CD8-positive, alpha-beta memory T cell (primary cell): ENCODE measurements around the gene FSTL3. TPM values are rescaled to one million over a fixed set of nuclear protein-coding genes. Genes with fewer than 3 reads are reported as not detected.
A peak's percentile ranks its signal among the peaks of the same experiment; 100 is the strongest.
"Not testable (repeated sequence)": the region's sequence is repeated elsewhere in the genome, so short reads cannot be mapped to it uniquely, and the experiment has no call there.

Experiments used
- CTCF ChIA-PET: fragments of 350-600 bp; sonication (Branson Sonifier 250); formaldehyde crosslinking; loops from one replicate; lab custom pipeline; 2021; ENCODE audit warnings: antibody characterized with exemption; lab: Charles Lee
- POLR2A ChIA-PET: fragments of 350-600 bp; sonication (Branson Sonifier 250); formaldehyde crosslinking; loops from one replicate; lab custom pipeline; 2021; ENCODE audit warnings: antibody characterized with exemption; lab: Charles Lee
- DNase-seq, 5 donors: peaks; one replicate each; pipeline versions ENCODE4 v3.0.0 to v3.0.0-alpha.2; 2020 to 2022; ENCODE audit warnings: mixed read lengths in 1 of 5
- H3K27ac ChIP-seq: one replicate; pipeline ENCODE4 v1.7.0; 2013; ENCODE audit warnings: low read depth, mild to moderate bottlenecking, low read length, moderate library complexity
- H3K27me3 ChIP-seq: 2 replicates; pipeline ENCODE4 v1.7.0; 2013; ENCODE audit warnings: low read length, mild to moderate bottlenecking; ENCODE audit not compliant: insufficient read depth, poor library complexity, severe bottlenecking
- H3K36me3 ChIP-seq: 2 replicates; pipeline ENCODE4 v1.7.0; 2013; ENCODE audit warnings: mild to moderate bottlenecking, low read length, moderate library complexity; ENCODE audit not compliant: insufficient read depth
- H3K4me1 ChIP-seq: 2 replicates; pipeline ENCODE4 v1.7.0; 2013; ENCODE audit warnings: mild to moderate bottlenecking, low read length, moderate library complexity; ENCODE audit not compliant: insufficient read depth
- H3K4me3 ChIP-seq: 2 replicates; pipeline ENCODE4 v1.7.0; 2013; ENCODE audit warnings: mild to moderate bottlenecking, low read length
- H3K9me3 ChIP-seq: 2 replicates; pipeline ENCODE4 v1.7.0; 2013; ENCODE audit warnings: mild to moderate bottlenecking, low read length
- H3K27ac Mint-ChIP-seq, 8 donors: one replicate each; pipeline ENCODE4 v1.8.0; 2020 to 2021; ENCODE audit warnings: mixed read lengths in 8 of 8, mild to moderate bottlenecking in 6 of 8, inconsistent platforms in 3 of 8, moderate library complexity in 3 of 8
- H3K27me3 Mint-ChIP-seq, 2 donors: one replicate each; pipeline ENCODE4 v1.8.0; 2020 to 2021; ENCODE audit warnings: mixed read lengths in 2 of 2, mild to moderate bottlenecking in 1 of 2, moderate library complexity in 1 of 2
- H3K36me3 Mint-ChIP-seq, 3 donors: one replicate each; pipeline ENCODE4 v1.8.0; 2020 to 2021; ENCODE audit warnings: mixed read lengths in 3 of 3, inconsistent platforms in 1 of 3, mild to moderate bottlenecking in 1 of 3
- H3K4me1 Mint-ChIP-seq, 3 donors: one replicate each; pipeline ENCODE4 v1.8.0; 2020 to 2021; ENCODE audit warnings: mixed read lengths in 3 of 3, inconsistent platforms in 1 of 3, mild to moderate bottlenecking in 1 of 3
- H3K4me3 Mint-ChIP-seq, 7 donors: one replicate each; pipeline ENCODE4 v1.8.0; 2020 to 2021; ENCODE audit warnings: mixed read lengths in 7 of 7, mild to moderate bottlenecking in 6 of 7, moderate library complexity in 4 of 7, inconsistent platforms in 2 of 7
- H3K9me3 Mint-ChIP-seq, 5 donors: one replicate each; pipeline ENCODE4 v1.8.0; 2020 to 2022; ENCODE audit warnings: mixed read lengths in 5 of 5, mild to moderate bottlenecking in 3 of 5, moderate library complexity in 2 of 5, inconsistent platforms in 1 of 5
- polyA plus RNA-seq: library from polyadenylated mRNA; unstranded; fragments of 300-500 nt; fragmentation: Illumina TruSeq; gene quantifications from one replicate; pipeline ENCODE4 v1.2.3, GENCODE V29; 2021
- total RNA-seq, 2 experiments: library from RNA; stranded (reverse); gene quantifications; one replicate each; pipeline ENCODE4 v1.2.3, GENCODE V29; 2021

The FSTL3 gene
- total and polyA plus RNA-seq, 3 experiments from 2014 or later, result 0.81 to 8.0 (median 7.7) TPM

- no peaks in the 10 kb centered on the region for H3K9me3 ChIP-seq
- Mint-ChIP-seq H3K4me1 (no peaks in the 10 kb centered on the region), H3K27ac (no peak overlapping the region), H3K36me3 (no peaks in the 10 kb centered on the region), H3K4me3 (no peak overlapping the region), H3K9me3 (no peaks in the 10 kb centered on the region), H3K27me3 (peaks cover 17 to 25% of the 10 kb centered on the region in 2 donors)
- H3K4me1 ChIP-seq, result no peaks in the 10 kb centered on the region
- H3K4me3 ChIP-seq, result no peak overlapping the region
- no peak overlapping the region for H3K27ac ChIP-seq
- ChIA-PET POLR2A (interaction anchor here (0.5 kb wide), 1 partner anchor 51 kb away, joined by 3 read pairs; no protein-coding TSS in a partner anchor), CTCF (no interaction called here)
- H3K36me3 ChIP-seq, result no peaks in the 10 kb centered on the region
- no peaks in the 10 kb centered on the region for H3K27me3 ChIP-seq
- no peak for DNase-seq
Measured at GRCh38 chr19:722553-723101, 46.4 kb downstream of the FSTL3 start.

DNA sequence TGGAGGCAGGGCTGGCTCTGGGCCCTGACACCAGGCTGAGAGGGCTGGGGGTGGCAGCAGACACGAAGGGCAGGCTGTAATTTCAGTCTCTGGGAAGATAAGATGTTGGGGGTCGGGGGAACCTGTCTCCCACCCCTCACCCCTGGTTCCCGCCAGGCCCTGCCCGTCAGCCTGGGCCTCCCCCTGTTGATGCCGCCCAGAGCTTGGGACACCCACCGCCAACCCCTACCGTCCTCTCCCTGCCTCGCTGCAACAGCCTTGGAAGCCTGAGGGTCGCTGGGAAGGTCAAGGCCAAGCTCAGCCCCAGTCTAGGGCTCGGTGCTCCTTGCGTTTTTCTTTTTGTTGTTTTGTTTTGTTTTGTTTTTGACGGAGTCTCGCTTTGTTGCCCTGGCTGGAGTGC is 47.1 kb downstream of the FSTL3 start:
- H3K27me3 ChIP-seq, result no peaks in the 10 kb centered on the region
- no peaks in the 10 kb centered on the region for H3K9me3 ChIP-seq
- H3K4me1 Mint-ChIP-seq, result no peaks in the 10 kb centered on the region
- no peaks in the 10 kb centered on the region for H3K9me3 Mint-ChIP-seq
- H3K27ac Mint-ChIP-seq, result no peak overlapping the region
- peak overlapping the region in 1 of 7 donors; percentile 27 for H3K4me3 Mint-ChIP-seq
- H3K4me1 ChIP-seq, result no peaks in the 10 kb centered on the region
- no peak overlapping the region for H3K27ac ChIP-seq
- H3K4me3 ChIP-seq, result no peak overlapping the region
- H3K27me3 Mint-ChIP-seq, result peaks cover 13 to 21% of the 10 kb centered on the region in 2 donors
- H3K36me3 Mint-ChIP-seq, result no peaks in the 10 kb centered on the region
- ChIA-PET POLR2A (interaction anchor here (0.5 kb wide), 1 partner anchor 51 kb away, joined by 3 read pairs; no protein-coding TSS in a partner anchor), CTCF (no interaction called here)
- DNase-seq, result no peak
- no peaks in the 10 kb centered on the region for H3K36me3 ChIP-seq

GRCh38 chr19:723714-724113 is 47.5 kb downstream of the FSTL3 start:
- no peaks in the 10 kb centered on the region for H3K9me3 ChIP-seq
- no peaks in the 10 kb centered on the region for H3K4me1 ChIP-seq
- Mint-ChIP-seq H3K9me3 (no peaks in the 10 kb centered on the region), H3K36me3 (no peaks in the 10 kb centered on the region), H3K4me1 (no peaks in the 10 kb centered on the region), H3K27ac (no peak overlapping the region), H3K27me3 (peaks cover 10 to 17% of the 10 kb centered on the region in 2 donors), H3K4me3 (no peak overlapping the region)
- H3K4me3 ChIP-seq, result no peak overlapping the region
- no peak overlapping the region for H3K27ac ChIP-seq
- ChIA-PET CTCF (no interaction called here), POLR2A (no interaction called here)
- DNase-seq, result no peak
- H3K36me3 ChIP-seq, result no peaks in the 10 kb centered on the region
- H3K27me3 ChIP-seq, result no peaks in the 10 kb centered on the region

DNA sequence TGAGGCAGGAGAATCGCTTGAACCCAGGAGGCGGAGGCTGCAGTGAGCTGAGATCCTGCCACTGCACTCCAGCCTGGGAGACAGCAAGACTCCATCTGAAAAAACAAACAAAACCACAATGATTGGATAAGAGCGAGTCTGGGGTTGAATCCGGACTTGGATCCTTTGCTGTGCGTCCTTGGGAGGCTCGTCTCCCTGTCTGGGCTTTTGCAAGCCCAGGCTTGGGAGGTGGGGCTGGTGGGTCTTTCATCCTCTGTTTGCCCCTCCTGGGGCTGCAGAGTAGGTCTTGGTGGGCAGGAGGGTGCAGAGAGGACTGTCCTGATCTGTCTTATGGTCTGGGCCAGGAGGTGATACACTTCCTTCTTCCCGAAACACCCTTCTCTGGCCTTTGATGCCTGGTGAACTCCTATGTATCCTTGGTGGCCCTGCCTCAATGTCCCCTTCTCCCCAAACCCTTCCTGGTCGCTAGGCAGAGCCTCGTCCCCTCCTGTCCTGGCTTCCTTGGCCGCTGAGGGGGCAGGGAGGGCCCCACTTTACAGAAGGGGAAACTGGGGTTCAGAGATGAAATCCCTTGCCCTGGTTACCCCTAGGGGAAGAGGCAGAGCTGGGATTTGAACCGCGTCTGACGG is 49.4 kb downstream of the FSTL3 start:
- Histone ChIP-seq H3K36me3 (no peaks in the 10 kb centered on the region), H3K9me3 (no peaks in the 10 kb centered on the region), H3K4me1 (no peaks in the 10 kb centered on the region), H3K4me3 (no peak overlapping the region), H3K27ac (no peak overlapping the region), H3K27me3 (no peaks in the 10 kb centered on the region)
- Mint-ChIP-seq H3K27ac (no peak overlapping the region), H3K4me3 (no peak overlapping the region), H3K4me1 (no peaks in the 10 kb centered on the region), H3K27me3 (peaks cover 10 to 17% of the 10 kb centered on the region in 2 donors), H3K9me3 (no peaks in the 10 kb centered on the region), H3K36me3 (no peaks in the 10 kb centered on the region)
- POLR2A ChIA-PET, result no interaction called here
- no peak for DNase-seq
- CTCF ChIA-PET, result no interaction called here

GRCh38 chr19:726993-727956 is 51.1 kb downstream of the FSTL3 start:
- POLR2A ChIA-PET, result no interaction called here

GRCh38 chr19:728011-728410 is 51.8 kb downstream of the FSTL3 start:
- H3K36me3 ChIP-seq, result no peaks in the 10 kb centered on the region
- H3K27me3 ChIP-seq, result no peaks in the 10 kb centered on the region
- no peak overlapping the region for H3K27ac Mint-ChIP-seq
- no peaks in the 10 kb centered on the region for H3K9me3 ChIP-seq
- no peak for DNase-seq
- no peaks in the 10 kb centered on the region for H3K36me3 Mint-ChIP-seq
- H3K4me1 ChIP-seq, result no peaks in the 10 kb centered on the region
- H3K4me3 ChIP-seq, result no peak overlapping the region
- H3K4me3 Mint-ChIP-seq, result no peak overlapping the region
- ChIA-PET POLR2A (no interaction called here), CTCF (no interaction called here)
- peaks cover 8 to 9% of the 10 kb centered on the region in 2 donors for H3K27me3 Mint-ChIP-seq
- no peaks in the 10 kb centered on the region for H3K9me3 Mint-ChIP-seq
- no peak overlapping the region for H3K27ac ChIP-seq
- peaks cover 0 to 5% (median 0%) of the 10 kb centered on the region in 3 donors for H3K4me1 Mint-ChIP-seq

More at GRCh38 chr19:726993-727956, 51.1 kb downstream of the FSTL3 start:
- Mint-ChIP-seq H3K4me3 (no peak overlapping the region), H3K27me3 (peaks cover 8 to 13% of the 10 kb centered on the region in 2 donors), H3K4me1 (no peaks in the 10 kb centered on the region), H3K9me3 (no peaks in the 10 kb centered on the region), H3K27ac (no peak overlapping the region), H3K36me3 (no peaks in the 10 kb centered on the region)
- no peak for DNase-seq
- no peaks in the 10 kb centered on the region for H3K36me3 ChIP-seq
- H3K4me3 ChIP-seq, result no peak overlapping the region
- H3K4me1 ChIP-seq, result no peaks in the 10 kb centered on the region
- CTCF ChIA-PET, result no interaction called here
- H3K27ac ChIP-seq, result no peak overlapping the region
- H3K9me3 ChIP-seq, result no peaks in the 10 kb centered on the region
- no peaks in the 10 kb centered on the region for H3K27me3 ChIP-seq

- H3K27ac Mint-ChIP-seq, H3K36me3 ChIP-seq, H3K9me3 ChIP-seq, H3K4me3 Mint-ChIP-seq, POLR2A ChIA-PET, DNase-seq, H3K4me3 ChIP-seq, H3K4me1 ChIP-seq, H3K27ac ChIP-seq, H3K36me3 Mint-ChIP-seq, H3K9me3 Mint-ChIP-seq, CTCF ChIA-PET, H3K27me3 ChIP-seq: not testable (repeated sequence)
- Mint-ChIP-seq H3K27me3 (peaks cover 5 to 10% of the 10 kb centered on the region in 2 donors), H3K4me1 (peaks cover 5 to 14% (median 5%) of the 10 kb centered on the region in 3 donors)
Measured at GRCh38 chr19:729564-729963, 53.4 kb downstream of the FSTL3 start.
